ENCODE results near the gene DCDC2B.
"Not testable (repeated sequence)": the region's sequence is repeated elsewhere in the genome, so short reads cannot be mapped to it uniquely, and the experiment has no call there.

Gene DCDC2B

DNA sequence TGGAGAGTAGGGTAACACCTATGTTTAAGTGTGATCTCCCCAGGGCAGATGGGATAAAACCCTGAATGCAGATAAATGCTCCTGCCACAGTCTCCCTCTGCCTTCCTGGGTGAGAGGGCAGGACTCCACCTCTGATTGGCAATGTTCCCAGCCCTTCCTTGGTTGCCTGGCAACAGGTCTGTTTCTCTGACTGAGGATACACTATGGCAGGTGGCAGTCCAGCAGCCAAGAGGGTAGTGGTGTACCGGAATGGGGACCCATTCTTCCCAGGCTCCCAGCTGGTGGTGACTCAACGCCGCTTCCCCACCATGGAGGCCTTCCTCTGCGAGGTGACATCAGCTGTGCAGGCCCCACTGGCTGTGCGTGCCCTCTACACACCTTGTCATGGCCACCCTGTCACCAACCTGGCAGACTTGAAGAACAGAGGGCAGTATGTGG is at the start of gene DCDC2B:
Gene DCDC2B, plus strand, starts transcription at position 199 of the 438 bp plus-strand sequence. Its CDS starts 5 bp downstream, at position 204.
- DNase-seq (ENCODE audit: low spot score) = peak; percentile 64

DNA sequence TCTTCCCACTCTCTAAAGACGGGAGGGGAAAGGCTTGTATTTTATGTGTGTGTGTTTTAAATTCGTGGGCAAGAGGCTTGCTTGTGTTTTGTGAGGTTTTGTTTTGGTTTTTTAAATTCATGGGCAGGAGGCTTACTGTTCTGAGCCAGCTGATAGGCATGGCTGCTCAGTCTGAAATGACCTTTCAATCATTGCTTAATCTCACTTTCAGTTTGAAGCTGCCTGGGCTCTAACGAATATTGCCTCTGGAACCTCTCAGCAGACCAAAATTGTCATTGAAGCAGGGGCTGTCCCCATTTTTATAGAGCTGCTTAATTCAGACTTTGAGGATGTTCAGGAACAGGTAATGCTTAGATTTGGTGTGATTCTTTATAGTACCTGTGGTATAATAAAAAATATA is 49.7 kb upstream of the DCDC2B start:
- no peak for DNase-seq (ENCODE audit: low spot score)

DNA sequence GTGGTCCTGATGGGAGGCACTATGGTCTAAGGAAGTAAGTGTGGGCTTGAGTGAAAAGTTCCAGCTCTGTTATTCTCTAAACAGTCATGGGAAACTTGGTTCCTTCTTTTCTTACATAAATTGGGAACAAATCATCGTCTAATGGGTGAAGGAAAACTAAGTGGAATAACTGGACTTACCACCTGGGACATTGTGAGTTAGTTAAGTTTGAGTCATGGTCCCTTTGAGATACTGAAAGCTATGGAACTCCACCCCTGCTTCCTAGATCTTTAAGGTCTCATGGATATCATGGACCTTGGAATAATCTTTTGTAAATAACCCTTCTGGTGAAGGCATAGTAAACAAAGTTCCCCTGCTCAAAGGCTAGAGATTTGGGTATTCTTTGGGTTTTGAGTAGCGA is 45.5 kb upstream of the DCDC2B start:
- DNase-seq (ENCODE audit: low spot score) = no peak

DNA sequence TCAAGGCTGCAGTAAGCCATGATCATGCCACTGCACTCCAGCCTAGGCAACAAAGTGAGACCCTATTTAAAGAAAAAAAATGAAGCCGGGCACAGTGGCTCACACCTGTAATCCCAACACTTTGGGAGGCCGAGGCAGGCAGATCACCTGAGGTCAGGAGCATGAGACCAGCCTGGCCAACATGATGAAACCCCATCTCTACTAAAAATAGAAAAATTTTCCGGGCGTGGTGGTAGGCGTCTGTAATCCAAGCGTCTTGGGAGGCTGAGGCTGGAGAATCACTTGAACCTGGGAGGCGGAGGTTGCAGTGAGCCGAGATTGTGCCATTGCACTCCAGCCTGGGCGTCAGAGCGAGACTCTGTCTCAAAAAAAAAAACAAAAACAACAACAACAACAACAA is 43.3 kb upstream of the DCDC2B start:
- DNase-seq (ENCODE audit: low spot score) = not testable (repeated sequence)

DNA sequence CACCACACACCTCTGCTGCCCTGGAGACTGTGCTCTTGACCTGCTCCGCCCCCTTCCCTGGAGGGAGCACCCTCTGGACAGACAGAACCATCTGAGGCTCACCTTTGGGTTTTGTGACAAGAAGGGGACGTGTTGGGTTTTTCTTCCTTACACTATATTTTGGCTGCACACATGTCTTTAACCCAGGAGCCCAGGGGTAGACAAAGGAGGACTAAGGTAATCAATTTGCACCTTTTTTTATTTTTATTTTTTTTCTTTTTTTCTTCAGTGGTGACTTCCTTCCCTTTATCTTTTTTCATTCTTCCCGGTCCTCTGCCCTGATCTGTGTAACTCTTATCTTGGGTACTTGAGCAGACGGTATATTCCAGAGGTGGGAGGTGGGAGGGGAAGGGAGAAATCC is 37.9 kb upstream of the DCDC2B start:
- no peak for DNase-seq (ENCODE audit: low spot score)

DNA sequence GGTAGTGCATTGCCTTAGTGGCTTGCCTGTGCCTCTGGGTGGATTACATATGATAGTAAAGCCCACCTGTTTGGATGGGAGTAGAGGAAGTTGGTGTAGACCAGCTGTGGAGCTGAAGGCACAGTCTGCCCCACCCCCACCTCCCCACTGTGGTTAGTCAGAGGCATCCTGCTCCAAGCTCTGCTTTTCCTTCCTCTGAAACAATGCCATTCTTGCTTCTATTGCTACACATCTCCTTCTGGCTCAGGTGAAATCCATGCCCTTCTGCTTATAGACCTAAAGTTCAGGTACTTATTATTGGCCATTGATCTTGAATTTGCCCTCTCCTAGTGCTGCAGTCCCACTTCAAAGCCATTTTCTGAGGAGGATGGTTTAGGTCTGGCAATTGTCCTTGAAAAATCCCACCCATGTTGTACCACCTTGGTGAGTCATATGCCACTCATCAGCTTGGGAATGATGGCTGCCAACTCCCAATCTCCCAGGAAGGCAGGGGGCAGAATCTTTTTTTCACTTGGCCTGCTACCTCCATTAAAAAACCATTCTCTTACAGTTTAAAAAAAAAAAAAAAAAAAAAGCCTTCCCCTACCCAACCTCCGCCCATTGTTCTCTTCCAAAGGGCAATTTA is 36.2 kb upstream of the DCDC2B start:
- no peak for DNase-seq (ENCODE audit: low spot score)

DNA sequence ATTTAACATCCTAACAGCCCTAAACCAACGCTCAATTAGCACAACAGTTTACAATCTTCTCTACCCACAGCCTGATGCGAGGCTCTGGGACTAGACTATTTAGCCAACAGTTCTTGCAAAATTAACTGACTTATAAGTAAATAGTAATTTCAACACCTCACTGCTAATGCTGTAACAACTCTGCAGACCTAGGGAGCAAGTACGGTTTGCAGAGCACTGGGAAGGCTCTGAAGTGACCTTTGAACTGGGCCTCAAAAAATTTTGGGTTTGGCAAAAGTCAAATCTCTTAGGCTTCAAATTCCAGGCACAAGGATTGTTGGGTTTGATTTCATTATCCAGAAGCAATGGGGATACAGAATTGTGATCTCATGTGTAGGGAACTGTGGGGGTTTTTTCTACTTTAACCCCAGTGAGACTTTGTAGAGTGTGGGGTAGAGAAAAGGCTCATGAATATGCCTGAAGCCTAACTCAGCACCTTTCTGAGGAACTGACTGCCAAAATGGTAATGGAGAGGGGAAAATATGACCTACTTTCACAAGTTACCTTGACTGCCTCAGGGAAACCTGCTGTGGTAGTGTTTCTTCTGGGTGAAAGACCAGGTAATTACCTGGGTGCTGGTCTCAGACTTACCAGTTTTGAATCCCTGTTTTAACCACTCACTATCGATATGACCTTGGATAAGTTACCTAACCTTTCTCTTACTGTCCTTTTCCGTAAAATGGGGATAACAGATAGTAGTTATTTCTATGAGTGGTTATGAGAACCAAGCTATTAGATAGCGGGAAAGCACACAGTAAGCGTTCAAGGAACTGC is 30.3 kb upstream of the DCDC2B start:
- no peak for DNase-seq (ENCODE audit: low spot score)

DNA sequence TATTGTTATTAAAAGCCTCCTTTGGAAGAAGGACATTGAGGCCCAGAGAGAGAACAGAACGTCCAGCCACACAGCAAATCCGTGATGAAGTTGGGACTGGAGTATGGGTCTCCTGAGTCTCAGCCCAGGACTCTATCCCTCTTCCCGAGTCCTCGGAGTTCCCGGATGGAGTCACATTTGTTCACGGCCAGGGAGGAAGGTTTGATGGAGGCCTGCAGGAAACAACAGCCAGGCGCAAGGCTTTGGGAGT is 29.8 kb upstream of the DCDC2B start:
- no peak for DNase-seq (ENCODE audit: low spot score)

DNA sequence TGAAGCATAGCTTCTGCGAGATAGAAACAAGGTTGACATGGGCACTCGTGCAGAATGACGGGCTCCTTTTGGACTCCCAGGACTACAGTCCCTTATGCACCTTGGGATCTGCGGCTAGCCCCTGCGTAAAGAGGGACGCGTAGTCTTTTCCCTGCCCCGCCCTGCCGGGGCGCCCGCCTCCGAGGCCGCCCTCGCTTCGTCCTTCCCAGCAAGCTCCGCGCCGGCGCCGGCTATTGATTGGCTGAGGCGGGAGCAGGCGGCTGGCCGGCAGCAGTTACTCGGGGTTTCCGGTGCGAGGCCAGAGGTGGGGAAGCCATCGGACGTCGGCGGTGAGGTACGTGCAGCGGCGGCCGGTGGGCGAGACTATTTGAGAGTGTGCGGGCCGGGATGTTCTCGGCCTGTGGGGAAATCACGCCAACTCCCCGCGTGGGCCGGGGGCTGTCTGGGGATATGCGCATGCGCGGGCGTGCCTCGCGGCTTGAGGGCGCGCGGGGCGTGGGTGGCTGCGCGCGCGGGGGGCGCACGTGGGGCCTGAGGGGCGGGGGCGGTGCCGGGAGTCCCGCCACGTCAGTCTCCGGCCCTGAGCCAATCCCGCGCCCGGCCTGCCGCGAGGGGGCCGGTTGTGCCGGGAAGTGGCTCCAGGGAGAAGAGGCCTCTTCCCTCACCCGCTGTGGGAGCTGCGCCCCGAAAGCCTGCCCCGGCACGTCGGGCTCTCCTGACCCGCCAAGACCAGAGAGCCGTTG is 29.3 kb upstream of the DCDC2B start, which contains the start of gene TXLNA:
Gene TXLNA, plus strand, starts transcription at position 233 of the 743 bp plus-strand sequence. CDS start 671 bp downstream, outside the sequence.
- DNase-seq (ENCODE audit: low spot score) = peak; percentile 89

DNA sequence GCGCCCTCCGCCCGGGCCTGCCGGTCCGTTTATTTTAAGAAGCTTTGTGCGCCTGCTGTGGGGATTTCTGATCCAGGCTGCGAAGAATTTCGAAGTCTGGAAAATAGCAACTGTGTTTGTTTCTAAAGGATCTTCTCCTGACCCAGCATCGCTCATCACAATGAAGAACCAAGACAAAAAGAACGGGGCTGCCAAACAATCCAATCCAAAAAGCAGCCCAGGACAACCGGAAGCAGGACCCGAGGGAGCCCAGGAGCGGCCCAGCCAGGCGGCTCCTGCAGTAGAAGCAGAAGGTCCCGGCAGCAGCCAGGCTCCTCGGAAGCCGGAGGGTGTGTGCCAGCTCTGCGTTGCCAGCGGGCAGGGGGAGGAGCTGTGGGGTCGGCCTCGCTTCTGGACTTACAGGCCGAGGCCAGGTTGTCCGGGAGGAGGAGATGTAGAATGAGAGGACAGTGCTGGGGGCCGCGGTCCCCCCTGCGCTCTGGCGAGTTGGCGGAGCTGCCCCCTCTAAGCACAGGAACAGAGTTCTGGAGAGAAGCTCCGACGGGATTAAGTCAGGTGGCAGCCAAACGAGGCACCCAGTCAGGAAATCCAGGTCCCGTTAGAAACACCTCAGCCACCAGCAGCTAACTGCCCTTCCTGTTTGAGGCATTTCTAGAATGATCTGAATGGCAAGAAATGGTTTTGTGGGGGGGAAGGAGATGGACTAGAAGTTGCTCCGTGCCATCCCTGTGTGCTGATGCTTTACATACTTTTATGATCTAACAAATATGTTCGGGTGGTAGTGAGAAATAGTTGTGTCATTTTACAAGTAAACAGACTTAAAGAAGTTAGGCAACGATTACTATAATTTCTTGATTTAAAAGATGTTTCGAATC is 28.5 kb upstream of the DCDC2B start:
- no peak for DNase-seq (ENCODE audit: low spot score)

DNA sequence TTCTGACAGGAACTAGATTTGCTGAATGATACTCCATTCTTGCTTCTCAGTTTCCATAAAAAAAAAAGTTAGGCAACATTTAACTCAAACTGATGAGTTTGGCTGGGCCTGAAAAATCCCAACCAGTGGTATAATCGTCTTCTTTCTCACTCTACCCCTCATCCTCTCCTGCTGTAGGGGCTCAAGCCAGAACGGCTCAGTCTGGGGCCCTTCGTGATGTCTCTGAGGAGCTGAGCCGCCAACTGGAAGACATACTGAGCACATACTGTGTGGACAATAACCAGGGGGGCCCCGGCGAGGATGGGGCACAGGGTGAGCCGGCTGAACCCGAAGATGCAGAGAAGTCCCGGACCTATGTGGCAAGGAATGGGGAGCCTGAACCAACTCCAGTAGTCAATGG is 27.8 kb upstream of the DCDC2B start:
- no peak for DNase-seq (ENCODE audit: low spot score)

DNA sequence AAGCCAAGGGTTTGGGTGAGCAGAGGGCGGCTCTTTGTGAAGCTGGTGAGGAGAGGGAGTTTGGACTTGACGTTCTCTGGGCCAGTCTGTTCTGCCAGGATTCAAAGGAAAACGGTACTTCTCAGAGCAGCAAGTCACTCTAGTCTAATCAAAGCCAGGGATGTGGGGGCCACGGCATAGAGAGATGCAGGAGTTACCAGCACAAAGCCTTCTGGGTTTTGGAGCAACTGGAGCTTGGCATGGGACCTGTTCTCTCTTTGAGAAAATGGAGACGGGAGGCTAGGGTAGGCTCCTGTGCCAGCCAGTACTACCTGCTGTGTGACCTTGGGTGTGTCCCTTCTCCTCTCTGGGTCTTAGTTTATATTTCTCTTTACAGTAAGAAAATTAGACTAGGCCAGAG is 27.3 kb upstream of the DCDC2B start:
- no peak for DNase-seq (ENCODE audit: low spot score)

DNA sequence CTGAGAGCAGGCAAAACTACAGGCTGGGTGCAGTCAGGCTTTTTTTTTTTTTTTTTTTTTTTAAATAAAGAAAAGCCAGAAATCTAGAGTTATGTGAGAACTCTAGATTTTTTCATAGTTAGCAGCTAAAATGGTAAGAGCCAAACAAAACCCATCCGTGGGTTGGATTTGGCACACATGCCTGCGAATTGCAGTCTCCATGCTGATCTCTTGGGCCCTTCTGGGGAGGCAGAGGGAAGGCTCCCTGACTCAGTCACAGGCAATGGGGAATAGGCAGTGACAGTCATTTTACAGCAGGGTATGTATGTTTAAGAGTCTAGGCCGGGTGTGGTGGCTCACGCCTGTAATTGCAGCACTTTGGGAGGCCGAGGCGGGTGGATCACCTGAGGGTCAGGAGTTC is 26.8 kb upstream of the DCDC2B start:
- no peak for DNase-seq (ENCODE audit: low spot score)

DNA sequence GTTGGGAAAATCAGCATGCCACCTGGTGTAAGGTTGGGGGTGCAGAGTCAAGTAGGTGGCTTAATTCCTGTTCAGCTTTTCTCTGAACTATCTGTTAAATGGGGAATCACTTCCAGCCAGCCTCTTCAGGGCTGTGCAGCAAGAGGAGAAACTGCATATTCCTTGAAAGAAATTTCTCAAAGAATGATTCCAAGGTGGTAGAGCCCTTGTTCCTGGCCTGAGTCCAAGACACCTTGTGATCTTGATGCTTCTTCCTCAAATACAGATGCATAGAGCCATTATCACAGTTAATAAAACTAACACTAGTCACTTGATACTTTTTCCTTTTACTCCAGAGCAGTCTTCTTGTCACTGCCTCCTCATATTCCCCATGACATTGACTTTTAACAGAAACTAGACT is 24.2 kb upstream of the DCDC2B start:
- no peak for DNase-seq (ENCODE audit: low spot score)

DNA sequence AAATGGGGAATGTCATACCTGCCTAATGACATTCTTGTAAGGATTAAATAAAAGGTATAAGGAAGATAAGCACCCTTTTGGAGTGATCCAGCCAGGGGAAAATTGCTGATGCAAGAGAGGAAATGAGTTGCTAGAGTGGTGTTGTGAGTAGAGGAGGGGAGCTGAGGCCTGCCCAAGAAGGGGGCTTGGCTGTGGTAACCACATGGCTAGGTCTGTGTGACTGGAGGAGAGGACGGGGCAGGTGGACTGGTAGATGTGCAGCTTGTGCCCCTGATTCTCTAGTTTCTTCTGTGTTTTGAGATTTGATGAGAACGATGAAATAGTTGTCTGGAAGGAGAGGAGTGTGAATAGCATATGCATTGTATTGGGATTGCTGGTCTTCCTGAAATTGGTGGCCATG is 22.8 kb upstream of the DCDC2B start:
- no peak for DNase-seq (ENCODE audit: low spot score)

DNA sequence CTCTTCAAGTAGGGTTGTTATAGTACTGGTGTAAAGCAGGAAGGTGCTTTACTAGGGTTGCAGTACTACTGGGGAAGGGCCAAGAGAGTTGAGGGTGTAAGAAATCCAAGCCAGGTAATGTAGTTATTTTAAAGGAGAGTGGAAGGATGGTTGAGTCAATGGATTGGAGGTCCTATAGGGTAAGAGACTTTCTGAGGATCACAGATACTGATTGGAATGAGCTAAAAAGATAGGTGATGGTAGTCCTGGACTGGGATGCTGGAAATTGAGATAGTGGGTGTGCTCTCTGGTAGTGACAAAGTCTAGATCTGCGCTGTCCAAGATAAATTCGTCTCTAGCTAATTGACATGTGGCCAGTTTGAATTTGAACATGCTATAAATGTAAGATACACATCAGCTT is 22.4 kb upstream of the DCDC2B start:
- DNase-seq (ENCODE audit: low spot score) = no peak

DNA sequence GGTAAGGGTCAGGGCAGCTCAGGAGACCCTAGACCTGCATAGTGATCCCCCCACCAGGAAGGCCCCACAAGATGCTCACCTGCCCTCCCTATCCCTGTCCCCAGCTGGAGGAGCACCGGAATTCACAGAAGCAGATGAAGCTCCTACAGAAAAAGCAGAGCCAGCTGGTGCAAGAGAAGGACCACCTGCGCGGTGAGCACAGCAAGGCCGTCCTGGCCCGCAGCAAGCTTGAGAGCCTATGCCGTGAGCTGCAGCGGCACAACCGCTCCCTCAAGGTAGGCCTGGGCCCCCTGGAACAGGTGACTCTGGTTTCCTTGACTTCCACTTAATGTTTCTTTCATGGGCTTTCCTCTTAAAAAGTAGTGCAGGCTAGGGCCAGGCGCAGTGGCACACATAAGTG is 21.0 kb upstream of the DCDC2B start:
- no peak for DNase-seq (ENCODE audit: low spot score)

DNA sequence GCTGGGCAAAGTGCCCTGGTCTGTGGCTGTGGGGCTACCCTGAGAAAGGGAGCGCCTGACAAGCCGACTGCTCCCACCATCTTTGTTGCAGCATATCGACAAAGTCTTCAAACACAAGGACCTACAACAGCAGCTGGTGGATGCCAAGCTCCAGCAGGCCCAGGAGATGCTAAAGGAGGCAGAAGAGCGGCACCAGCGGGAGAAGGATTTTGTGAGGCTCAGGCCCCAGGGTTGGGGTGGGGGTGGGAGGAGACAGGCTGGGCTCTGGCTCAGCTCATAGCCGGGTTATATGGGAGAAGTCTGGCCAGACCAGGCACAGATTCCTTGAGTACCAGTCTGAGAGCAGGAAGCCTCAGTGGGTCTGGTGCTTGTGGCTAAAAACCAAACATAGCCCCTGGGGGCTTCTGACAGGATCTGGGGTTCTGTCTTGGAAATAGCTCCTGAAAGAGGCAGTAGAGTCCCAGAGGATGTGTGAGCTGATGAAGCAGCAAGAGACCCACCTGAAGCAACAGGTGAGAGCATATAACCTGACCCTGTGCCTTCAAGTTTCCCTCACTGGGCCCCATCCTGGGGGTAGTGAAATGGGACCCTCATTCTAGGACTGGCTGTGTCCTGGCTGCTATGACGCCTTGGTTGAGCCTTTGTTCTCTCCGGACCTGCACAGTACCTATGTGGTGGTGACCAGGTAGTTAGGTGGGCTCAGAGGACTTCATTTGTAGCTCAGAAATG is 16.5 kb upstream of the DCDC2B start:
- DNase-seq (ENCODE audit: low spot score) = no peak

DNA sequence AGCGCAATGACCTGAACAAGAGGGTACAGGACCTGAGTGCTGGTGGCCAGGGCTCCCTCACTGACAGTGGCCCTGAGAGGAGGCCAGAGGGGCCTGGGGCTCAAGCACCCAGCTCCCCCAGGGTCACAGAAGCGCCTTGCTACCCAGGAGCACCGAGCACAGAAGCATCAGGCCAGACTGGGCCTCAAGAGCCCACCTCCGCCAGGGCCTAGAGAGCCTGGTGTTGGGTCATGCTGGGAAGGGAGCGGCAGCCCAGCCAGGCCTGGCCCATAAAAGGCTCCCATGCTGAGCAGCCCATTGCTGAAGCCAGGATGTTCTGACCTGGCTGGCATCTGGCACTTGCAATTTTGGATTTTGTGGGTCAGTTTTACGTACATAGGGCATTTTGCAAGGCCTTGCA is 13.9 kb upstream of the DCDC2B start:
- DNase-seq (ENCODE audit: low spot score) = no peak

DNA sequence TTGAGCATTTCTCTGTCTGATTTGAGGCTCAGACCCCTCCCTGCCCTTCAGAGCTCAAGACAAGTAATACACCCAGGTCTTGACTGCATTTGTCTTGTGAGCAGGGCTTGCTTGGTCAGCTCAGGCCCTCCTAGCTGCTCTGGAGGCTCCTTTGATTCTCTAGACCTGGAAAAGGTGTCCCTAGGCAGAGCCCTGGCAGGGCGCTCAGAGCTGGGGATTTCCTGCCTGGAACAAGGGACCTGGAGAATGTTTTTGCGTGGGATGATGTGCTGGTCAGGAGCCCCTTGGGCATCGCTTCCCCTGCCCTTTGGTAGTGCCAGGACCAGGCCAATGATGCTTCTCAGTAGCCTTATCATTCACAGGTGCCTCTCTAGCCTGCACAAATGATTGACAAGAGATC is 13.4 kb upstream of the DCDC2B start:
- no peak for DNase-seq (ENCODE audit: low spot score)

DNA sequence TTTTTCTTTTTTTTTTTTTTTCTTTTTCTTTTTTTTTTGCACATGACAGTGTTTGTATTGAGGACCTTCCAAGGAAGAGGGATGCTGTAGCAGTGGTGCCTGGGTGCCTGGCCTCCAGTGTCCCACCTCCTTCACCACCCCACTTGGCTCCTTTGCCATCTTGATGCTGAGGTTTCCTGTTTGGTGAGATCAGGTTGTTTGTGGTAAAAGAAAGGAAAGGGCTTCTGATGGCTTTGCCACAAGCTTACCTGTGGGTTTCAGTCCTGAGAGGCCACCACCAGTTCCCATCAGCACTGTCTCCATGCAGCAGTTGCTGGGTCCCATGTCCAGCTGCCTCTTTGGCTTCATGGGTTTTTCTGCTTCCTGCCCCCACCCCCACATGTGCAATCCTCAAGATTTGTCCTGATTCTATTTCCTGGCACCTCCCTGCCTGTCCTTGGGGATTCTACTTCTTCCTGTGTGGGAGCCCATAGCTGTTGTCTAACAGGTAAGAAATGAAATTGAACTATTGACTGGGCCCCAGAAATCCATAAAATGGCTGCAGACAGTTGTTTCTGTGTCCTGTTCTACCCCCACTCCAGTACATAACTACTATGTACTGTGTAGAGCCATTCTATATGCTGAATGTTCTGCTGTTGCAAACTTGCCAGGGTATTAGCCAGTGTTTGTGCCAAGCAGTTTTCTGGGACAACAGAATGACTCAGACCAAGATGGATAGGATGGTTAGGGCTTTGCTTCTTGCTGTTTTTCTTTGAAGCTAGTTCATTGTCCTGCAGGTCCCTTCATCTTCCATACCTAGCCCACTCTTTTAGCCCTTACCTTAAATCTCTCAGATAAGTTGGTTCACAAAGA is 12.7 kb upstream of the DCDC2B start:
- DNase-seq (ENCODE audit: low spot score) = no peak
